HG03159 (cell line): ENCODE results near the gene PLD1.
"Not testable (repeated sequence)": the region's sequence is repeated elsewhere in the genome, so short reads cannot be mapped to it uniquely, and the experiment has no call there.

Experiments
- ATAC-seq: cut with Tn5 transposase; IDR thresholded peaks from one replicate; pipeline ENCODE4 v1.9.1; 2021; ENCODE audit warnings: mild to moderate bottlenecking, moderate library complexity; ENCODE audit not compliant: unreplicated experiment

Gene PLD1

DNA sequence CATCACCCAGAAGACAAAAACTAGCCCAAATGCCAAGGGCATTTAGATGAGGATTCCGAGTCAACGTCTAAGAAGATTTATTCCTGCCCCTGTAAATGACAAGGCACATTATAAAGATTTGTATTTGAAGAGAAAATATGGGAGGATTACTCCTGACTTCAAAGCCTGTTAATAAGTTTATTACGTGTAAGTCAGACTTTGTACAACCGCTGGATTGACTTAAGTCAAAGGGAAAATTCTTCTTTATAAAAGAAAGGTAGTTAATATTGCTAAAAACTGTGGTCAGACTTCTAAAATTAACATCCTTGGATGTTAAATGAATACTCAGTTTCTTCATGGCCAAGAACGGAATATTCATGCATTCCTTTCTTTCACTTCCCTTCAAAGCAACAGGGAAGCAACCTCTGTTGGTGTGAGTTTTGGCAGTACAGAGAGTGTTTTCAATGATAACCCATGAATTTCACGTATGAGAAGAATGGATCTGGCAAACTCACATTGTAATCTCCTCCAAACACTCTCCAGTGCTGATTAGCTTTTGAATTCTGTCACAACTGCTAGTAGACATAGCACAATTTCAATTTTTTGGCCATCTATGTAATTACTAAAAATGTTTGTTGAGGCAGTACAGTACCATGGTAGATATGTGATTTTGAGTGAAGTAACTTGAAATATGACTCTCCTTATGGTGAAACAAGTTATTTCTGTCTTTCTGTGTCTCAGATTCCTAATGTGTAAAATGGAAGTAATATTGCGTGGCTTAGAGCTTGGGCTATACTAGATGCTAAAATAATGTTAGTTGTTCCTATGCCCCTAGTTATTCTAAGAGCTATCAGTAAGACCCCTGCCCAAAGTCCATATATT, 62.0 kb downstream of the PLD1 start:
- no peak for ATAC-seq

DNA sequence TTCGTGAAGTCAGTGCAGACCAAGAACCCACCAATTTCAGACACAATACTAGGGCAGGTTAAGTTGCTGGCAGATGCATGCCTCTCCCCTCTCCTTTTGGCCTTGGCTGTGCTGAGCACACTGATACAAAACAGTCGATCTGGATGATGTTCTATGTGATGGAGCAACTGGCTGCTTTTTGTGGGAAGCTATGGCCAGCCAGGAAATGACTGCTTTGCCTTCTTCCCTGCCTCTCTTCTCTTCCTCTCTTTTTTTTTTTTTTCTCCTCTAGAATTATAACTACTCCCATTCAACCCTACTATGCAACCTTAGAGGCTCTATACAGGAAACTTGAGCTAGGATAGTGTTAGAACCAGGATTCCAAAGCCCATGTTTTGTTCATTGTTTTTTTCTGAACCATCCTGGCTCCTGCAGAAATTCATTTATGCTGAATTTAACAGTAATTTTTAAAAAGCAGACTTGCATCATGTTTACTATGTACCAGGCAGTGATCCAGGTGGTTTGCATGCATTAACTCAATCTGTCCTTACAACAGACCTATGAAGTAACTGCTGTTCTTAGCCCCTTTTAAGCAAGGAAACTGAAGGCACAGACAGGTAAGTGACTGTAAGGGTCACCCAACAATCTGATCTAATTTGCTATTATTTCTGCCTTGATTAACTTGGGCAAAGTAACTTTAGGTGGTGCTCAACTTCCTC, 62.9 kb downstream of the PLD1 start:
- no peak for ATAC-seq

DNA sequence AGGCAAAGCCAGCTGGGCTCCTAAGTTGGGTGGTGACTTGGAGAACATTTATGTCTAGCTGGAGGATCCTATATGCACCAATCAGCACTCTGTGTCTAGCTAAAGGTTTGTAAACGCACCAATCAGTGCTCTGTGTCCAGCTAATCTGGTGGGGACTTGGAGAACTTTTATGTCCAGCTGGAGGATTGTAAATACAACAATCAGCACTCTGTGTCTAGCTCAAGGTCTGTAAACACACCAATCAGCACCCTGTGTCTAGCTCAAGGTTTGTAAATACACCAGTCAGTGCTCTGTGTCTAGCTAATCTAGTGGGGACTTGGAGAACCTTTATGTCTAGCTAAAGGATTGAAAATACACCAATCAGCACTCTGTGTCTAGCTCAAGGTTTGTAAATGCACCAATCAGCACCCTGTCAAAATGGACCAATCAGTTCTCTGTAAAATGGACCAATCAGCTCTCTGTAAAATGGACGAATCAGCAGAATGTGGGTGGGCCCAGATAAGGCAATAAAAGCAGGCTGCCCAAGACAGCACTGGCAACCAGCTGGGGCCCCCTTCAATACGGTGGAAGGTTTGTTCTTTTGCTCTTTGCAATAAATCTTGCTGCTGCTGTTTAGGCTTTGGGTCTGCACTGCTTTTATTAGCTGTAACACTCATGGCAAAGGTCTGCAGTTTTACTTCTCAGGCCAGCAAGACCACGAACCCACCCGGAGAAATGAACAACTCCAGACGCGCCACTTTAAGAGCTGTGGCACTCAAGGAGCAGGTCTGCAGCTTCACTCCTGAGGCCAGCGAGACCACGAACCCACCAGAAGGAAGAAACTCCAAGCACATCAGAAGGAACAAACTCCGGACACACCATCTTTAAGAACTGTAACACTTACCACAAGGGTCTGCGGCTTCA, 63.7 kb downstream of the PLD1 start:
- not testable (repeated sequence) for ATAC-seq

DNA sequence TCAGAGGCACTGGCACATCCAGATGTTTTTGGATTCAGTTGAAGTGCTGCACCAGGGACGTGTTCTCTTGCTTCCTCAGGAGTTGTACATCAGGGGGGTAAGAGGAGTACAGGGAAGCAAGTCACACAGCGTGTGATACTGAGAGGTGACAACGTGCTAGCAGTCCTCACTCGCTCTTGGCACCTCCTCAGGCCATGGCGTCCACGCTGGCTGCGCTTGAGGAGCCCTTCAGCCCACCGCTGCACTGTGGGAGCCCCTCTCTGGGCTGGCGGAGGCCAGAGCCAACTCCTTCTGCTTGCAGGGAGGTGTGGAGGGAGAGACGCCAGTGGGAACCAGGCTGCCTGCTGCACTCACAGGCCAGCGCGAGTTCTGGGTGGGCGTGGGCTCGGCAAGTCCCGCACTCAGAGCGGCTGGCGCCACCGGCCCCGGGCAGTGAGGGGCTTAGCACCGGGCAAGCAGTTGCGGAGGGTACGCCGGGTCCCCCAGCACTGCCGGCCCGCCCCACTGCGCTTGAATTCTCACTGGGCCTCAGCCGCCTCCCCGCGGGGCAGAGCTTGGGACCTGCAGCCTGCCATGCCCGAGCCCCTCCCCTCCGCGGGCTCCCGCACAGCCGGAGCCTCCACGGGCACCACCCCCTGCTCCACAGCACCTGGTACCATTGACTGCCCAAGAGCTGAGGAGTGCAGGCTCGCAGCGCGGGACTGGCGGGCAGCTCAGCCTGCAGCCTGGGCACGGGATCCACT, 64.5 kb downstream of the PLD1 start:
- ATAC-seq = no peak

DNA sequence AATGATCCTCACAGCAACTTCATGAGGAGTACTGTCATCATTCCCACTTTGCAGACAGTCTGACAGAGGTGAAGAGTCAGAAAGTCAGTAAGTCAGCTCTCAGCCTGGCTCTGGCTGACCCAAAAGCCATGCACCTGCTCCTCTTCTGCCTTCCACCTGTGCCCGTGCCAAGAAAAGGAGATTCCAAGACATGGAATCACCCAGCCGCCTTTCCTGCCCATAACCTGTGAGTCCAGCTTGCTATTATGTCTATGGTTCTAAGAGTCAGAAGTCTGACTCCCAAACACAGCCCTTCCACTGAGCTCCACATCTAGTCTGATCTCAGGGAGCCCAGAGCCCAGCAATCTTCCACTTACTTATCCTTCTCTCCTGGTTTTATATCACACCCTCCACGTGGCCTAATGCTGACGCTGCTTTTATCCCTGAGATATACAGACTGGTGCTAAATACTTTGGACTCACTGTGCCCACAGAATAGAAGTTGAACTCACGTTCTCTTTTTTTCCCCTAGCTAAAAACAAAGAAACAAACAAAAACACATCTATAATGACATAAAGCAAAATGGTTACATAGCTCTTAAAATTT, 66.0 kb downstream of the PLD1 start:
- no peak for ATAC-seq

DNA sequence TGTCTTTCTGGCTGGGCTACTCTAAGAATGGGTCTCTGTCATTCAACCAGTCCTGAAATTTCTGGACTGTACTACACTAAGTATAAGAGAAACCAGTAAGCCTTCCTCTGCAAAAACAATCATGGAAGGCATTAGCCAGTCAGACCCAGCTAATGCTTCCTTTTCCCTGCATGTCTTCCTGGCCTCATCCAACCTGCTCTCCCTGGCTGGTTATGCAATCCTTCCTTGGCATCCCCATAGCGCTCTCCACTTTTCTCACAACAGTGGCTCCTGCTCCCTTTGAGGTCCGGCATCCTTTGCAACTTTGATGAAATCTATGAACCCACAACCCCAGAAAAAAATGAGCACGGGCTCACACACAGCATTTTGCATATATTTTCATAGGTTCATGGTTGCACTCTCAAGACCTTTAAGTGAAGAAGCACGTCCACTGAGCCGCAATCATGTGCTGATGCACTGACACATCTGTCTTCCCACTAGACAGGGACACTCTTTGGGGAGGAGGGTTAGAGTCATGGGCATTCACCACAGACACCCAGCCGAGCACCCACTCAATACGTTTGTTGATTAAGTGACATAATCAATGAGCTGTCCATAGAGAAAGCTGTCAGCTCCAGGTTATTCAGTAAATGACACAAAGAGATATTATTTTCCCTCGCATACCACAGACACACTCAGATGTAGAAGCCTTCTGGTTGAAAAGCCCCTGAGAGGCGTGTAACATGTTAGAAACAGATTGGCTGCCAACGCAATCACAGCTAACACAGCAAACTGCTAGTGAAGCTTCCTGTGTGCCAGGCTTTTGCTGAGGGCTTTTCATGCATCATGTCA, 66.7 kb downstream of the PLD1 start:
- no peak for ATAC-seq

DNA sequence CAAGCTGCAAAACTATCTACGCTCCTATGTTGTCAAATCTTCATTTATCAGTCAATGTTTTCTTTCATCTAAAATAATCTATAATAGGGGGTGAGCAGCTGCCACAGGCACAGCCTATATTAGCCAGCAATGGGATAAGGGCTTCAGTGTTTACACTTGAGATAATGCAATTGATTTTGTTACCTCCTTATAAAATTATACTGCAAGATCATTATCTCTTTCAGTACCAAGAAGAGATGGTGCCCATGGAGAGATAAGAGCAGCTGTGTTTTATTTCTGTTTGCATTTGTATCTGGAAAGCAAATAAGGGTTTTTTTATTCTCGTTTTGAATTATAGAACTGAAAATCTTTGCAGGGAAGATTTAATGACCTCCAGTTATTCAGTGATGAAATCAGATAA, 68.9 kb downstream of the PLD1 start:
- ATAC-seq = no peak

DNA sequence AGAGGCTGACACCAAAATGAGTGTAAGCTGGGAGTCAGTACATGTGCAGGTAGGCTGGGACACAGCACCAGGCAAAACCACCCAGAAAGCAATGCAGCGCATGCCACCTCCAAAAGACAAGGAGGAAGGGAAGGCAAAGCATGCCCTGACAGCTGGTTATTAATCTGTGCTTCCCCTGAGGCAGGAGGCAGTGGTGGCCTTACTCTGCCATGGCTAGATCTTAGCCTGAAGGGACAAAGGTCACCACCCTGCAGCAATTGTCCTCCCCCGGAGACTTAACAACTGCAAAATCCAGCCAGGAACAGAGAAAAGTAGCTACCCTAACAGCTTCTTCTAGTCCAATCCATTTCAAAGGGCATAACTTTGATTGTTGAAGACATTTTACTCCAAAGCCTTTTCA, 73.7 kb downstream of the PLD1 start:
- no peak for ATAC-seq

DNA sequence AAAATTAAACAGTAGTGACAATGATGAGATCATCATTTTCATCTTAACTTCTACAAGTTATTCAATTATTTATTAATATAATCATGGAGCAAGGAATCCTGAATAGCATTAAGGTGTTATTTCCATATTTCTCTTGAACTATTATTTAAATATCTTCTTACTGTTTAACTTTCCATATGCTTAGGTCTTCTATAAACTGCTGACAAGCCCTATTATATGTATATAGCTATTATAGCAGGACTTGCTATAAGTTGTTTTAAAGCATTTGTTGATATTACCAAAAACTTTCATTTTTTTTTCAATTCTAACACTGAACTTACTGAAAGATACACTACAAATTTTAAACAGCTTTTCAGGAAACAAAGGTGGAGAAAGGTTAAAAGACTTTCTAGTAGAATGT, 76.7 kb downstream of the PLD1 start:
- no peak for ATAC-seq

DNA sequence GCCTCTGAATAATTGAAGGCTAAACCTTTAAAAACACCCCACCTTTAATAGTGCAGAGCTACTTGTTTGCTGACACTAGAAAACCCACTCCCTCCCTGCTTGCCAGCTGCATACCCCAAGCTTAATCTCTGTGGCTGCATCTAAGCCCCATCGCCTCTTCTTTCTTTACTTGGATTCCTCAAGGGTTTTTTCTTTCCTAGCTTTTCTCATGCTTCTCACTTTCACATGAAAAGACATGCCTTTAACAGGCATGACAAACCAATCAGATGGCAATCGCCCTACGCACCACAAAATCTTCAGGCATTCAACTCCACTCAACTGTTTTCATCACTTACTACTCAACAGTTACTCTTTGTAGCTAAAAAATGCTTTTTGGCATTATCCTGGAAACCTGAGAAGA, 77.5 kb downstream of the PLD1 start:
- no peak for ATAC-seq

DNA sequence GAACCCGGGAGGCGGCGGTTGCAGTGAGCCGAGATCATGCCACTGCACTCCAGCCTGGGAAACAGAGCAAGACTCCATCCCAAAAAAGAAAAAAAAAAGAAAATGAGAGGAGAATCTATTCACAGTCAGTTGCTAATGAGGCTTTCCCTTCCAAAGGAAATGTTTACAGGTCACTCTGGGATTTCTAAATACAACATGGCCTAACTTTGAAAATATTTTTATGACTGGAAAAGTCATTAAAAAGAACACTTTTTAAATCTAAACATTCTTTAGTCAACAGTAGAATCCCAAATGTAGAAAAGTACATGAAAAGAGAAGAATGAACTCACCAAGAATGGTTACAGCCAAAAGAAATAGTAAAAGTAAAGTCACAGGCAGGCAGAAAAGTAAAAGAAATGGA, 78.6 kb downstream of the PLD1 start:
- ATAC-seq = no peak

DNA sequence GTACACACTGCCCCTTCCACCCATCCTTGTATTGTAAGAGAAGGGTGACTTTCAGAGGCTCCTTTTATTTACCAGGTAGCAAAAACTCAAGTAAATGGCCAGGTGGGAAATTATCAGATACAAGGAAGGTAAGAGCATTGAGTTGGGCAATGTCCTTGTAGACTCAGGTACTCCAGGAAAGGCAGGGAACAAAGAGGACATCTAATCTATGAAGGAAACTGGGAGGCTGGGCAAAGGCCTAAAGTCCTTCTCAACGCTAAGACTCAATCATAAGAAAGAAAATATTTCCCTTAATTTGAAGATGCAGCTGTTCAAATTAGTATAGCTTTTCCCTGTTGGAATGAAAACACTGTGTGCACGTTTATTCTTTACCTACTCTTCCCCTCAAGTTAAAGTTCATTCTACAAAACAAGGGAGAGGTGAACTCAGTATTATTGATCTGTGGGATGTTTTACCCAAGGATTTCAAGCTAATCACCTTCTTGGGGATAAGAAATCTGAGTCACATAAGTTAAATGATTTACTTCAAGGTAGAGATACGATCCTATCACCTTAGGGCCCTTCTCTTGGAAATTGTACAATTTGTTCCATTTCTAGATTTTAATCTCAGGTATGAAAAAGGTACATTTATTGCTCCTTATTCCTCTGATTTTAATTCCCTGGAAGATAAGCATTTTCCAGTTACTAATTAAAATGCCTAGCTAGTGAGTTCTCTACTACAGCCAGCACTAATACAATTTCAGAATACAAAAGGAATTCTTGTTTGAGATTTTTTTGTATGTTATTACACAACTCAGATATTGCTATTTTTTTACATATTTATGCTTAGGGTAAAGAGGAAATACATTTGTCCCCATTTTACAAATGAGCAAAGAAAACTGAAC, 80.6 kb downstream of the PLD1 start:
- no peak for ATAC-seq

DNA sequence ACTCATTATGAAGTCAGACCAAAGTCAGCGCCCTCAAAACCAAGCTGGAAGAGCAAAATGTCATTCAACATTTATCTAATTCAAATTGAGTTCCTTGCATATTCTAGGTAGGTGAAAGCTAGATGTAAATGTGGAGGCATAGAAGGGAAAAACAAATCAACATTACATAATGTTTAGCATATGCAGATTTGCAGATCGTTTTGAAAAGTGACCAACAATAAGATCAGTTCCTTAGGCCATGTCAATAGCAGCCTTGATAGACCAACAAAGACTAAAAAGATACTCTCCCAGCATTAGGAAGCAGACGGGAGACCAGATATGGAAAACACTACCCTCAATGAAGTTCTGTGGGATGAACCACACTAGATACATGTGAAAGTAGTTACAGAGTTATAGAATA, 83.0 kb downstream of the PLD1 start:
- ATAC-seq = no peak

DNA sequence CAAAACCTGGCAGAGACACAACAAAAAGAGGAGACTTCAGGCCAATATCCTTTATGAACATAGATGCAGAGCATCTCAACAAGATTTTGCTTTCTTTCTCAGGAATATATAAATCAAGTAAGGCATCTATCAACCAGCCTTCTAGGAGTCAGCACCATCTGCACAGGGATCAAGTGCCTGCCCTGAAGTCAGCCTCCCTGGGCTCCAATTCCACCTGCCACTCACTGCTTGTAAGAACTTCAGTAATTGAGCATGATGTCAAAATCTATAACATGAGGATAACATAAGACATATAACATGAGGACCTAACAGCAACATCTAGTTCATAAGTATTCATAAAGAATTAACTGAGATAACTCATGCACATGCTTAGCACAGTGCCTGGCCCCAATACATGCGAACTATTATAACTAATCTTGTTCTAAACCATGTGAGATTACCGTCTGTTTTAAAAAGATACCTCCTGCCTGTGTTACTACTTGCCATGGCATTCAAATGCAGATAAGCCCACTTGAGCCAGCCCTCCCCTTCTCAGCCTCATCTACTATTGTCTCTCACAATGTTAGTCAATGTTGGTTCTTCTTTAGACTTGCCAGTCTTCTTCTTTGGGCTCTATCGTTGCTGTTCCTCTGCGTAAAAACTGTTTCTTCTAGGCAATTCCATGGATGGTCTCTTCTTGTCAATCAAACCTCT, 91.6 kb downstream of the PLD1 start:
- no peak for ATAC-seq

DNA sequence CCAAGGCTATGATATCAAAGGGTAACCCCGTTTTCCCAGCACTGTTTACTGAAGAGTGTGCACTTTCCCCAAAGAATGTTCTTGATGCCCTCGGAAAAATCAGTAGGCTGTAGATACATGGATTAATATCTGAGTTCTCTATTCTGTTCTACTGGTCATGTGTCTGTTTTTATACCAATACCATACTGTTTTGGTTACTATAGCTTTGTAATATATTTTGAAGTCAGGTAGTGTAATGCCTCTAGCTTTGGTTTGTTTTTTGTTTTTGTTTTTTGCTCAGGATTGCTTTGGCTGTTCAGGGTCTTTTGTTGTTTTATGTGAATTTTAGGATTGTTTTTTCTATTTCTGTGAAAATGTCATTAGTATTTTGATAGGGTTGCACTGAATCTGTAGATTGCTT, 95.1 kb downstream of the PLD1 start:
- ATAC-seq = no peak

DNA sequence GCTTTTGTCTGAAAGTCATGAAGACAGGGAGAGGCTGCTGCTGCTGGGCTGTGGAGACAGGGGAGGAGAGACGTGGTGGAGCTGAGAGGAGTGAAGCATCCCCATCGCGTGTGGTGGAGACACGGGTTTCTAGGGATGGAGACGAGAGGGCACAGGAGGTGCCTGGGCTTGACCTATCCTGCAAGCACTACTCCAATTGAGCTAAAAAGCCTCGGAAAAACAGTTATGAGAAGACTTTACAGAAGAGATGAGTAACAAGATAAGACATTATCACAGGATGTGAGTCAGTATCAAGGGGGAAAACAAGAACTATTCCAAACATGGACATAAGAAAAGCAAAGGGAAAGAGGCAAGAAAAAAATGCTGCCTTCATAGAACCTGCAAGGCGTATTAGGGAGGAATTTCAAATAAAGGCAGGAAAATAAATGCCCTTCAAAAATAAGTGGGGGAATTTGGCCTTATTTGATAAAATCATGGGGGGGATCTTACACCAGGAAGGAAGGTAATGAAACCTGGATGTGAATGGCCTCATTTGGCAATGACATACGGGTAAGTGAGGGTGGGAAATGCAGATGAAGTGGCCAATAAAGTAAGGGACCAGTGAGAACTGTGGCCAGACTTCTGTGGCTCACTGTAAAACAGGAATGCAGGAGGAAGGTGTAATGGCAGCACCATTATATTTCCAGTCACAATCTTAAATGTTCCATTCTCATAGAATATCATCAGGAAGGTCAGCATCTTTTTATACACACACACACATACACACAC, 97.9 kb downstream of the PLD1 start:
- no peak for ATAC-seq

DNA sequence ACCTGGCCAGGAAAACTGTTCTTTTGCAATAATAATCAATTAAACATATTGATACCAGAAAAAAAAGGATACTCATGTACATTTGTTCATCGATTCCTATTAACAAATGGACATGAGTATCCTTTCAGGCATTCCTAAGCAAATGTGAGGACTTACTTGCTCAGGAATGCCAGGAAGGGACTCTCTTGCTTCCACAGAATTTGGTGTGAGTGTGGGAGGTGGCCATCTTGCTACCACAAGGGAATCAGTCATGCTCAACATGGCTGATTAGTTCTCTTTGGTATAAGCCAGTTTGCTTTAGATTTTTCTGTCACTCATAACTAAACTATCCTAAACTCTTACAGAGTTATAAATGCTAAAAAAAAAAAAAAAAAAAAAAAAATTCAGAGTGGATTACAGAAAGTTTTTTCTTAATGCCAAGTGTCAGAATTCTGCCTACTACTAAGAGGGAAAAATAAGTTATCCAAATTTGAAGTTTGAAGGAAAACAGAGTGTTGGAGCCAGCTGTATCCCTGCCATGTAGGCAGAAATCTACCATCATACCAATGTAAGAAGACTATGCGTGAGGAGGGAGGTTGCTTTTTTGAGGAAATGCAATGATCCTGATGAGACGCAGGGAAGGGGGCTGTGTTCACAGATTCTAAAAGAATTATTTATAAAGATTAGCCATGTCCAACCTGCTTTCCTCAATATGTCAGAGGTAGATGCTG, 98.7 kb downstream of the PLD1 start:
- ATAC-seq = no peak
